Activated CD4-positive, CD25-positive, alpha-beta regulatory T cell (primary cell): ENCODE data around the gene DBX1.
"Not testable (repeated sequence)": the region's sequence is repeated elsewhere in the genome, so short reads cannot be mapped to it uniquely, and the experiment has no call there.

Experiments
- DNase-seq, 4 experiments: peaks; one replicate each; lab custom pipeline; 2025; lab: John Stamatoyannopoulos, UW

Gene DBX1

GRCh38 chr11:20160425-20161229 lies at the start of gene DBX1:
Gene DBX1 (minus strand): TSS chr11:20160475. CDS start chr11:20160324, 151 bp downstream.
- DNase-seq = no peak

GRCh38 chr11:20208622-20209111 lies 48.4 kb upstream of the DBX1 start:
- DNase-seq = no peak

- DNase-seq = no peak
These were observed 47.7 kb upstream of the DBX1 start for GRCh38 chr11:20207781-20208621.

GRCh38 chr11:20205807-20206206 lies 45.5 kb upstream of the DBX1 start:
- DNase-seq = no peak

GRCh38 chr11:20204681-20205080 lies 44.4 kb upstream of the DBX1 start:
- DNase-seq = no peak

- no peak for DNase-seq
These were observed 43.6 kb upstream of the DBX1 start for GRCh38 chr11:20203831-20204230.

GRCh38 chr11:20201231-20201630 lies 41.0 kb upstream of the DBX1 start:
- DNase-seq = no peak

- DNase-seq = not testable (repeated sequence)
These were observed 40.2 kb upstream of the DBX1 start for GRCh38 chr11:20200331-20200955.

- no peak for DNase-seq
These were observed 37.6 kb upstream of the DBX1 start for GRCh38 chr11:20197881-20198280.

- DNase-seq = no peak
These were observed 34.2 kb upstream of the DBX1 start for GRCh38 chr11:20194470-20194869.

GRCh38 chr11:20193307-20193706 lies 33.0 kb upstream of the DBX1 start:
- no peak for DNase-seq

GRCh38 chr11:20192641-20193040 lies 32.4 kb upstream of the DBX1 start:
- DNase-seq = no peak

GRCh38 chr11:20192151-20192550 lies 31.9 kb upstream of the DBX1 start:
- DNase-seq = no peak

GRCh38 chr11:20178976-20179375 lies 18.7 kb upstream of the DBX1 start:
- no peak for DNase-seq

GRCh38 chr11:20177136-20177535 lies 16.9 kb upstream of the DBX1 start:
- no peak for DNase-seq

GRCh38 chr11:20172721-20173447 lies 12.6 kb upstream of the DBX1 start:
- DNase-seq = no peak

- no peak for DNase-seq
These were observed 3.7 kb upstream of the DBX1 start for GRCh38 chr11:20163783-20164481.

- no peak for DNase-seq
These were observed 2.8 kb upstream of the DBX1 start for GRCh38 chr11:20162824-20163782.

GRCh38 chr11:20161923-20162744 lies 1.9 kb upstream of the DBX1 start:
- DNase-seq = no peak
